ENCODE data around the gene PMPCA. TPM values are rescaled to one million over a fixed set of nuclear protein-coding genes. Genes with fewer than 3 reads are reported as not detected.

Gene PMPCA
- total RNA-seq, 1 donor from 2014 or later = 55.5 TPM

DNA sequence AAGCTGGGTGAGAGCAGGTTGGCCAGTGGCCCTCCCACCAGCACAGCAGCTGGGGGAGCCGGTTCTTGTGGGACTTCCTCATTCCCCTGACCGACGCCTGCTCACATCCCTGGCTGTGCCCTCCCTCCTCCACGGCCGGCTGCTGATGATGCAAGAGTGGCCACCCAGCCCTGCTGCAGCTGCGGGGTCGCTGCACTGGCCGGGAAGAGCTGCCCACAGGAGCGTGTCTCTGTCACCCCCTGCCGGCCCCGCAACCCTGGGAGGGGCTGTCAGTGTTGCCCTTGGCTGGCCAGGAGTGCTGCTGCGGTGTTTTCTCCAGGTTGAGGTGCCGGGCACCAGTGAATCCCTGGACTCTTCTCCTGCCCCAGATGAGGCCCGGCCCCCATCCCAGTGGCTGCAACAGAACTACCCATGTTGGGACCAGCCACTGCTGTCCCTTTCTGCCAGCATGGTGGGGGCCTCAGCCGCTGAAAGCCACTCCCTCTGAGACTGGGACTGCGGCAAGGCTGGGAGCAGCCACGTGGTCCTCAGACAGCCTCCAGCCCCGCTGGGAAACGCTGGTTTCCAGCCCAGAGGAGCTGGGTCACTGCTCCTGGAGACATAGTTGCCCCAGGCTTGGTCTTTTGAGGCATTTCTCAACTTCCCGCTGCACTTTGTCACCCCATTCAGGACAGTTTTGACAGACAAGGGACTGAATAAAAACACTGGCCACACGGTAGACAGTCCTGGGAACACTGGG lies 37.7 kb upstream of the PMPCA start:
- DNase-seq (ENCODE audit: extremely low read depth, low read depth, low spot score) = no peak

DNA sequence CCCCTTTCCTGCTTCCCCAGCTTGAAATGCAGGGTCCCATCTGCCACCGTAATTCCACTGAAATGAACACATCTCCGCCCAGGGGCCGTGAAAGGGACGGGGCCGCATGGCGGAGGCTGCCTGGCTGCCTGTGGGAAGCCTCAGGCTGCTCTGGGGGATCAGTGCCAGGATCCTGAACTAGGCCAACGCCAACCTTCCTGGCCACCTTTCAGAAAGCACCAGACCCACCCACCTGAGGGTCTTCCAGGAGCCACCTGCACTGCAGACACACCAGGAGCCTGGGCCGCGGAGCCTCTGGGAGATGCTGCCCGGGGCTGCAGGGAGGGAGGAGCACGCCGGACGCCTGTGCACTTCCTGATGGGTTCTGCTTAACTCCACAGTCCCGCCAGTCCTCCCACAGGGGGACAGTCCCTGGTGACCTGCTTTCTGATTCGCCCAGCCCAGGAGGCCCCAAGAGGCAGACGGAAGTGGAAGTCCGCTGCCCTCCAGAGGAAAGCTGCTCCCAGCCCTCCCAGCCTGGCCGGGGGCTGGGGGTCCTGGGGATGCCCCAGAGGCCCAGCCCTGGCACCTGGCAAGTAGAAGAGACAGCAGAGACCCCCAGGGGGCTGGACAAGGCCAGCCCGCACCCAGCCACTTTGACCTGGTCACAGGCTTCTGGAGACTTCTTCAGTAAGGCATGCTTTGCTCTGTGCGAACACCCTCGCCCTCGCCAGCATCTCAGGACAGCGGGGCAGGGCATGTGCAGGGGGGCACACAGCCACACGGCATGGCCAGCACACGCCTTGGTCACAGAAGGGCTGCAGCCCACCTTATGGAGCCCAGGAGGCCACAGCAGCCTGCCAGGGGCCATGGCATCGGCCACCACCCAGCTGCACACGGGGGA lies 36.9 kb upstream of the PMPCA start, which contains the start of gene CARD9:
CARD9 (minus strand) TSS at position 370 of the 883 bp plus-strand sequence. CDS start 1,591 bp downstream, outside the sequence.
- no peak for DNase-seq (ENCODE audit: extremely low read depth, low read depth, low spot score)

DNA sequence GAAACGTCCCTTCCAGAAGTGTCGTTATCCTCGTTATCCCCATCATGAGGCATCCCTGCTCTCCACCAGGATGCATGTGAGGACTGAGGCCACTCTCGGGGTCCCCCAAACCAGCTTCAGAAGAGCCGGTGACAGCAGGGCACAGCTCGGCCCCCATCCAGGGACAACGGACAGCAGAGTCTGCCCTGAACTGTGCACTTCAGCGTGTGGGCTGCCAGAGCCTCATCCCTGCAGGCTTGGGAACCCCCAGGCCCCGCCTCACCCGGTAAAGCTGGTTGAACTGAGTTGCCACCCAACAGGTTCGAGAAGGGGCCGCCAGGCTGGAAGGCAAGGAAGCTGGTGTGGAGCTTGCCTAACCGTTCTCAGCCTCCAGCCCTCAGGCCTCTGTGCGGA lies 36.3 kb upstream of the PMPCA start:
- no peak for DNase-seq (ENCODE audit: extremely low read depth, low read depth, low spot score)

DNA sequence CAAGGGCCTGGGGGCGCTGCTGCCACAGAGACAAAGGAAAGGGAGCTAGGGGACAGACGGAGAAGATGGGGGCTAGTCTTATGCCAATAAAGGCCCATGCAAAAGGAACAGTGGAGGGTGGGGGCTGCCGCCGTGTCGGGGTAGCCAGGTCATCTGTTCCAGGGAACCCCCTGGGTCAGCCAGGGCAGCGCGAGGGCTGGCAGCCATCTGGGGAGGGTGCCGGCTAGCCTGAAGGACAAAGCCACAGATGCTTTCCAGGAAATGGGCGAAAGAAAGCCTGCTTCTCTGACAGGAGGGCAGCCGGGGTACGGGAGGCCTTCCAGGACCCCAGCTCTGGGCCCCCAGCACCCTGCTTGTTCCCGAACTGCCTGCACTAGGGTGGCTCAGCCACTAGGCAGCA lies 35.4 kb upstream of the PMPCA start:
- no peak for DNase-seq (ENCODE audit: extremely low read depth, low read depth, low spot score)

DNA sequence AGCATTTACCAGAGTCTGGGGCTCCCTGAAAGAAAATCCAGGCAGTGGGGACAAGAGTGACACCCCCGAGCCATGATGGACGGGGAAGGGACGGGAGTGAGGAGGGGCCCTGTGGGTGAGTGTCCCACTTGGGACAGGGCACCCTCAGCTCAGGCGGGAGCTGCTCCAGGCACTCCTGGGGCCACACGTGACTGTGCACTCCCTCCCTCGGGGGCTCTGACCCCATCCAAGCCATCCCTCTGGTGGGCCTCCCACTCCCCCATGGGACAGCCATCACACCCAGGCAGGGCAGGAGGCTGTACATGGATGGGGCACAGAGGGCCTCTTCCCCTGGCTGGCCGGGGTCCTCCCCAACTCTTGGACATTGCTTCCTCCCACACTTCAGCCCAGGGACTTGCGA lies 34.0 kb upstream of the PMPCA start:
- no peak for DNase-seq (ENCODE audit: extremely low read depth, low read depth, low spot score)

DNA sequence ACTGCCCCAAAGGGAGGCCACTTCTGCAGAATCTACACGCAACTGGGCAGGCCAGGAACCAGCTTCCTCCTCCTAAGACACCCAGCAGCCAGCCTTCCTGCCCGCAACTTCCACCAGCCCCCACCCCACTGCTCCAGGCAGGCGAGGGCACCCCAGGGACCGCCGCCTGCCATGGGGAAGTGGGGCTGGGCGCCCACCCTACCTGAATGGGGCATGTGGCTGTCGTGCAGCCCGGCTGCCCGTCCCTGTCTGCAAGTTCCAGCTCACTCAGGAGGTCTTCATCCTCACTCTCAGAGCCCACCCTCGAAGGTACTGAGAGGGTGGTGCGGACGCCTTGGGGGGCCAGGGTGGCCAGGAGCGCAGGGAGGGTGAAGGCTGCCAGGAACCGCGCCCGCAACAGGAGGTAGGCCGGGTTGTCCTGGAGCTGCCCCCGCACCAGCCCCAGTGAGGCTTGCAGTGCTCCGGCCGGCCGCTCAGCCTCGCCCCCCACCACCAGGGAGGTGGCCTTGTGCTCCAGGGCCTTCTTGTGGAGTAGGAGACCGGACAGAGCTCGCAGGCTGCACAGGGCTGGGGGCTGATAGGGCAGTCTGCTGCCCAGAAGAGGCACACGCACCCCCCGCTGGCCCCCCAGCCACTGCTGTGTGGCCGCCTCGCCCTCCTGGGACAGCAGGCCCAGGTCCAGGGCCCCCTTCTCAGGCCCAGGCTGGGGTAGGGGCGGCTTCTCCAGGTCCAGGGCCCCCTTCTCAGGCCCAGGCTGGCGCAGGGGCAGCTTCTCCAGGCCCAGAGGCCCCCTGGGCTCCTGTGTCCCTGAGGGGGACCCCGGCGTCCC lies 32.9 kb upstream of the PMPCA start:
- DNase-seq (ENCODE audit: extremely low read depth, low read depth, low spot score) = no peak

DNA sequence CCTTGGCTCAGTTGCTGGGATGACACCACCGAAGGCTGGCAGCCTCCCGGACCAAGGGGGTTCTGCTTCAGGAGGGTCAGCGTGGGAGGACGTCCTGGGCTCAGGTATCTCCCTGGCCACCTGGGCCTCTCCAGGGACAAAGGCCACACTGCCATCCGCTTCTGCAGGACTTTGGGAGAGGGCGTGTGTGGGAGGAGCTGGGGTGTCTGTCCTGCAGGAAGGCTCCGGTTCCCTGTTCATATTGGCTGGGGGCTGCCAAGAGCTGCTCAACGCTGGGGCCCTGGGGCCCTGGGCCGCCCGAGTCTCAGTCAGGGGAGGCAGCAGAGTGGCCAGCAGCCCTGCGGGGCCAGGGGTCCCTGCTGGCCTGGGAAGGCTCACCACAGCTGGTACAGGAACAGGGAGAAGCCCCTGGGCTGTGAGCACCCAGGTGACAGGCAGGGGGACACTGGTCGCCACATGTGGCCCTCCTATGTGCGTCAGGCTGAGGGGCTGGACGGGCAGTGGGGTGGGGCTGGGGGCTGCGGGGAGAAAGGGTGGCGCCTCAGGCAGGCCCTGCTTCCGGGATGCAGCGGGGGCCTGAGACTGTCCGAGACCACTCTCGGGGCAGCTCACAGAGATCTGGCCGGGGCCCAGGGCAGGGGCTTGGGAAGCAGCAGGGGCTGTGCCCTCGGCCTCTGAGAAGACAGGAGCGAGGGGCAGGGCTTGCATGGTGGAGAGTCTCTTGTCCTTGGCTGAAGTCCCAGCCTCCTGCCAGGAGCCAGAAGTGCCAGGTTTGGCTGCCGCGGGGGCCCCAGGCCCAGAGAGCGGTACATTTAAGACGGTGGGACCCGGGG lies 32.1 kb upstream of the PMPCA start:
- DNase-seq (ENCODE audit: extremely low read depth, low read depth, low spot score) = no peak

DNA sequence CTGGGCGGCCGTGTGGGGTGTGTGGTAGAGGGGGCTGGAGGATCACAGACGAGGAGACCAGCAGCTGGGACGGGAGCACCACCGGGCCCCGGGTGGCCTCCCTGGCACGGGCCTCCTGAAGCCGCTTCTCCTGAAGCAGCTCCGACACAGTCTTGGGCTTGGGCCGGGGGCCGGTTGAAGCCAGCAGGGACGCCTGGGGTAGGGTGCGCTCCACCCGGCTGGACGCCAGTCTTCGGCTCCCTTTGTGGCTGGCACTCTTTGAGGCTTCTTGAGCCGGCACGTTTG lies 31.5 kb upstream of the PMPCA start:
- DNase-seq (ENCODE audit: extremely low read depth, low read depth, low spot score) = no peak

DNA sequence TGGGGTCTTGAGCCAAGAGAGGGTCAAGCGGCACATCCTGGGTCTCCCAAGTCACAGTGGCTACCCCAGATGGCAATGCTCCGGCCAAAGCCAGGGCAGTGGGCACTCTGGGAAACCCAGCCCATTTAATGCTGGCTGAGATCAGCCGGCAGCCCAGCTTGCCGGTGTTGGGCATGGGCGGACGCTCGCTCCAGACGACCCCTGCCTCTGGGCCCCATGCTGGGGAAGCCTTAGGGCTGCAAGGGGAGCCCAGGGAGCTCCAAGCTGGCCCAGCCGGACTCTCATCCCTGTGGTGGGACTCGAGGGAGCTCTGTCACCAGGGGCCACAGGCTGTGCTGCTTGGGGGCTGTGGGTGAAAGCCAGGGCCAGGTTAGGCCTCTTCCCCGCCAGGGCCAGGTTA lies 31.1 kb upstream of the PMPCA start:
- no peak for DNase-seq (ENCODE audit: extremely low read depth, low read depth, low spot score)

DNA sequence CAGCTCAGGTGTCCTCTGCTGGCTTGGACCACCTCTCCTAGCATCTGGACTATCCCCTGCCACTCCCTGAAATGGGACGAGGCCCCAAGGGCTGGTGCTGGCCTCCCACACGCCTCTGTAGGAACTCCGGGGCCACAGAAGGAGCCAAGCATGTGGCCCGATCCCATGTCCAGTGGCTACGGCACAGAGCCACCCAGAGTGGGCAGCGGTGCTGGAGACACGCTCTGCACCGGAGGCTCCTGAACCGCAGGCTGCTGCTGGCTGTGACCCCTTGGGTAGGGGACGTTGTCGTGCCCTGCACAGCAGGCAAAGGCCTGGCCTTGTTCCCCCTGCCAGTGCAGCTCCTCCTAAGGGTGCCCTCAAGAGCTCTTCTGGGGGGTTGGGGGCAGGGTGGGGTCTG lies 30.6 kb upstream of the PMPCA start:
- DNase-seq (ENCODE audit: extremely low read depth, low read depth, low spot score) = no peak

DNA sequence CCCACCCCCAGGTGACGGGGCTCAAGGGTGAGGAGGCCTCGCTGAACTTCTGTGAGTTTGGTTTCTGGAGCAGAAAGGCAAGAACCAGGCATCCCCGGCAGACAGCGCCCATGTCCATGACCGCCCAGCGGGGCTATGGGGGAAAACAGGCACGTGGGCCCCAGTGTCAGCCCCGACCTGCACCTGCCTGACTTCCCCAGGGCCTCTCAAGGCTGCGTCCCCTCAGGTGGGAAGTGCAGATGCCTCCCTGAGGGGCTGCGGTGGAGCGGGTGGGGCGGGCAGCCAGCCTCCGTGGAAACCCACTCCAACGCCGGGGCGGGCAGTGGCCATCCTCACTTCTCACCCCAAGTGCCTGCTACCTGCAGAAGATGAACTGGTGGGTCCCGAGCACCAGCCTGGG lies 30.1 kb upstream of the PMPCA start:
- no peak for DNase-seq (ENCODE audit: extremely low read depth, low read depth, low spot score)

DNA sequence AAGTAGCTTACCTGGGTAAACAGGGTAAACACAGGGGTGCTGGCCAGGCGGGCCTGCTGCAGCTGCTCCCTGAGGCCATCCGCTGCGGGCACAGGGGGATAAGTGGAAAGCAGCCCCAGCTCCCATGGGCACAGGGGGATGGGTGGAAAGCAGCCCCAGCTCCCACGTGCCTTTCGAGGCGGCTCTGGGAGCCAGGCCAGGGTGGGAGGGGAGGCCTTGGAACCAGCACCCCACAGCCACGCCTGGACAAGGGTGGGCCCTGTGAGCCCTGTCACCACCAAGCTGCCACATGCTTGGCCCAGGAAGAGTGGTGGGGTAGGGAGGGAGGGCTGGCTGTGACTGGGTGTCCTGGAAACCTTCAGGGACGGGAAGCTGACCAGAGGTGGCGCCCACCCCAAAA lies 29.1 kb upstream of the PMPCA start:
- no peak for DNase-seq (ENCODE audit: extremely low read depth, low read depth, low spot score)

DNA sequence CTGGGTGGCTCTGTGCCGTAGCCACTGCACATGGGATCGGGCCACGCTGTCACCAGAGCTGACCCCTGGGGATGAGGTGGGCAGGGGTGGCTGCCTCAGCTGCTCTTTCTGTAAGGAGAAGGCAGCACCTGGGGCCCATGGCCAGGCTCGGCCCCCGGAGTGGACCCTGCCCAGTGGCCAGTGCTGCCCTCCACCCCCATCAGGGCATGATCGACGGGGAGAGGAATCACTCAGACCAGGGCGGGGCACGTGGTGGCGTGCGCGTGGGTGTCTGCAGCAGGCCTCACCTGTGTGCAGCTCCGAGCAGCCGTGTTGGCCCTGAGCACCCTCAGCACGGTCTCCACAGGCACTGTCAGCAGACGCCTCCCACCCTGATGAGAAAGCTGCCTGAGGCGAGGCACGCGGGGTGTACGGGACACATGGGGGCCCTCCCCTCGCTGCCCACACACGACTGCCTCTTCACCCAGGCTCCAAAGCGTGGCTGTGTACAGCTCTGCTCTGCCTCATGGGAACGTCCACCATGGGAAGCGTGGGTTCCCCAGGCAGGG lies 28.4 kb upstream of the PMPCA start:
- no peak for DNase-seq (ENCODE audit: extremely low read depth, low read depth, low spot score)

DNA sequence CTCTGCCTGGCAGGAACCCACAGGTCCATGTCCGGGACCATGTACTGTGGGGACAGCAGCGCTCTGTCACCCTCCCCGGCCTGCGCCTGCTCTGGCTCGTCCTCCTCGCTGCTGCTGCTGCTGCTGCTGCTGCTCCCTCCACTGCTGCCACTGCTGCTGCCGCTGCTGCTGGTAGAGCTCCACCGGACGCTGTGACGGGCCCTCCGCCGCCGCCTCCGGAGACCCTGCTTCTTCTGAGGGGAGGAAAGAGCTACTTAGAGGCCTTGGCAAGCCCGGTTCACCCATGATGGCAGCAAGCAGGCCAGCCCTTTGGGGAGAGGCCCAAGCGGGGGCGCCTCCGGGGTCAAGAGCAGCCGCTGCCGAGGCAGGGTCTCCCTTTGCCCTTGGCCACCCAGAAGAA lies 27.0 kb upstream of the PMPCA start:
- no peak for DNase-seq (ENCODE audit: extremely low read depth, low read depth, low spot score)

DNA sequence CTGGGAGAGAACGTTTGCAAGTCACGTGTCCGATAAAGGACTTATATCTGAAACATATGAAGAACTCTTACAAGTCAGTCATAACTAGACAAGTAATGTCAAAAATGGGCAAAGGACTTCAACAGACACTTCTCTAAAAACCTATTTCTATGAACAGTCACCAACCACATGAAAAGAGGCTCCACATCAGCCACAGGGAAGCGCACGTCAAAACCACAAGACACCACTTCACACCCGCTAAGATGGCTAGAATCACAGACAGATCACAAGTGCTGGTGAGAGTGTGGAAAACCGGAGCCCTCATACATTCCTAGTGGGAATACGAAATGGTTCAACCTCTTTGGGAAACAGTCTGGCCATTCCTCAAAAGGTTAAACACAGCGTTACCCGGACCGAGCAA lies 25.4 kb upstream of the PMPCA start:
- no peak for DNase-seq (ENCODE audit: extremely low read depth, low read depth, low spot score)

DNA sequence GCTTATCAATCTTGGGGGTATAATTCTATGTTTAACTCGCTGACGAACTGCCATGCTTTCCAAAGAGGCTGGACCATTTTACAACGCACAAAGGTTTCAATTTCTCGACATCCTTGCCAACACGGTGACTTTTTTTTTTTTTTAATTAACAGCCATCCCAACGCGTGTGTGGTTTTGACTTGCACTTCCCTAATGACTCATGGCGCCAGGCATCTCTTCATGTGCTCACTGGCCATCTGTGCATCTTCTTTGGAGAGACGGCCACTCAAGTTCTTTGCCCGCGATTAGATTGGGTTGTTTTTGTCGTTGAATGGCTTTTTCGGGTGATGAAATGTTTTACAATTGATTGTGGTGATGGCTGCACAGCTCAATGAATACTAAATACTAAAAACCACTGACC lies 24.4 kb upstream of the PMPCA start:
- no peak for DNase-seq (ENCODE audit: extremely low read depth, low read depth, low spot score)

DNA sequence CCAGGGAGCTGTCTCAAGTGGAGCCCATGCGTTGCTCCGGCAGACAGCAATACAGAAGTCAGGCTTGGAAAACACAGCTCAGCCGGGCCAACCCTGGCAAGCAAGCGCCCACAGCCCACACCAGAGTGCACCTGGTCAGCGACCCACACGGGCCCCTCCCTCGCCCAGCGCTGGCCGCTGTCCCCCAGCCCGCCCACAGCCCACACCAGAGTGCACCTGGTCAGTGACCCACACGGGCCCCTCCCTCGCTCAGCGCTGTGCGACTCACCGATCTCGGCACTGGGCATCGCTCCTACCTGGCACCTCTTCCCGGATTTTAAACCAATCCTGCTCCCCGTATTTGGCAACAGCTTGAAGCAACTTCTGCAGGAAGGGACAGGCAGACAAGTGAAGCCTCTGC lies 23.2 kb upstream of the PMPCA start:
- no peak for DNase-seq (ENCODE audit: extremely low read depth, low read depth, low spot score)

DNA sequence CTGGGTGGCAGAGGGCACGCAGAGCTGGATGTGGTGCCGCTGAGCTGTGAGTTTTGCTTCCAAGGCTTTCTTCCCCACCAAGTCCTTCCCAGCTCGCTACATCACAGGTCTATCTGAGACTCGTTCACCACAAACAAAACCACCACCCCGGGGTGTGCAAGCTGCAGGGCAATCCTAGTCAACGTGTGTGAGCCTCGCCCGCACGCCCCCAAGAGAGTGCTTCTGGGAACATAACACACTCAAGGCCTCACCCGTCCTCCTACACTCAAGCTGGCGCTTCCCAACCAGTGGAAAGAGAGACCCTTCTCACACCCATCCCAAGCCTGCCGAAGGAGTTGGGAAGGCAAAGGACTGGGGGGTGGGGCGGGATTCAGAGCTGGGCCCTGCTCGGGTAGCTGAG lies 21.1 kb upstream of the PMPCA start:
- DNase-seq (ENCODE audit: extremely low read depth, low read depth, low spot score) = no peak

DNA sequence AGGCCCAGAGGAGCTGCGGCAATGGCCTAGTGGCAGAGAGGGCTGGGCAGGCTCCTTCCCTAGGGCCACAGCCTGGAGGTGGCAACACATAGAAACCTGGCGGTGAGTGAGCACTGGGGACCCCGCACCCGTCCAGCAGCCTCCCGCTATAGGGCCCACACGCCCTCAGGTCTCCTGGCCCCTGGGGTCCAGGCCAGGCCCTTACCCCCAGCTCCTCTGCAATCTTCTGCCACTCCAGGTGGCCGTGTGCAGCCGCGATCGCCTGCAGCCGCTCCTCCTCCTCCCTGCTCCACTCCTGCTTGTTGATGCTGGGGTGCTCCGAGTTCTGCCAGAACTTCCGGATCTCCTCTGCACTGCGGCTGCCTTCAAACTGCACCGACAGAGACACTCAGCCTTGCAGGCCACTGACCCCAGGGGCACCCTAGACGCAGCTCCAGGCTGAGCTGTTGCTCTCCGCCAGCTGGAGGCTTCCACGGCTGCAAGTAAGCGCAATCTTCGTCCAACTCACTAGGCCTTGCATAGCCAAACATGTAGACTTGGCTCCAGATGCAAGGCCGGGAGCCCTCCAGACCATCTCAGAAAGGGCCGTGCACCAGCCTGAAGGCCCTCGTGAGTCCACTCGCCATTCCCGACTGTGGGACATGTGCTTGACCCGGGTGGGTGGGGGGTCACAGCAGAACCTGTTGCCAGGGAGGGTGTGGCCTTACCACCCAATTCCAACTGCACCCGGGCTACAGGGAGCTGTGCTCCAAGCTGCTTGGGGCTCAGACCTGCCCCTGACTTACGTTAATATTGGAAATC lies 18.5 kb upstream of the PMPCA start:
- DNase-seq (ENCODE audit: extremely low read depth, low read depth, low spot score) = no peak
